MG63 (cell line): ENCODE results near the gene PXN. TPM values are rescaled to one million over a fixed set of nuclear protein-coding genes. Genes with fewer than 3 reads are reported as not detected.

ENCODE experiments used
- DNase-seq: peaks from one replicate; pipeline ENCODE4 v3.0.0-alpha.2; 2020
- H3K27me3 ChIP-seq: fragments of 250-450 bp; sonication (Bioruptor Pico); 2 replicates; pipeline ENCODE4 v1.5.1; 2020; ENCODE audit warnings: mild to moderate bottlenecking, moderate library complexity
- H3K36me3 ChIP-seq: fragments of 250-450 bp; sonication (Bioruptor Pico); 2 replicates; pipeline ENCODE4 v1.5.1; 2020; ENCODE audit warnings: mild to moderate bottlenecking, moderate library complexity
- H3K4me3 ChIP-seq: fragments of 250-450 bp; sonication (Bioruptor Pico); 2 replicates; pipeline ENCODE4 v1.5.1; 2020; ENCODE audit warnings: mild to moderate bottlenecking, moderate library complexity
- H3K9me3 ChIP-seq: fragments of 250-450 bp; sonication (Bioruptor Pico); 2 replicates; pipeline ENCODE4 v1.5.1; 2020; ENCODE audit warnings: mild to moderate bottlenecking, moderate library complexity
- total RNA-seq: library from RNA; depleted of rRNA; stranded (reverse); fragments of >200 nt; shearing (Covaris generic); gene quantifications from 2 replicates; pipeline ENCODE4 v1.2.3, GENCODE V29; 2014; ENCODE audit warnings: low replicate concordance; rRNA removed

Gene PXN
- total RNA-seq, 1 experiment from 2014 or later = 11.5 TPM

DNA sequence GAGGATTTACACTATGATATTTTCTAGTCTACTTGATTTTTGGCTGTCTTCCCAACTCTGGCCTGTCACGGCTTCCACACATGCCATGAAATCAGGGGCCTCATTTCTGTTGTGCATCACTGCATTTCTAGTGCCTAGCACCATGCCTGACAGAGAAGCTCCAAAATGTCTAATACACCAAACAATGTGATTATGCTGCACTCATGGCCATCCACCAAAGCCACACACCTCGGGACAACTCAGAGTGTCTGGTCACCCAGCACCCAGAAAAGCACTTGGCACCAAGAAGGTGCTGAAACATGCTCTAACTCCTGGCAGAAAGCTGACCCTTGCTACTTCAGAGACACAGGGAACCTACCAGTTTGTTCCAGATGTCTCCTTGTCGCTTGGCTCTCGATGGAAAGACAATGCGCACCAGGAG, 82.3 kb downstream of the PXN start:
- Histone ChIP-seq H3K36me3 (peaks cover 81% of the 10 kb centered on the region), H3K27me3 (no peaks in the 10 kb centered on the region), H3K9me3 (no peaks in the 10 kb centered on the region), H3K4me3 (no peak overlapping the region)
- DNase-seq = peak; percentile 50

DNA sequence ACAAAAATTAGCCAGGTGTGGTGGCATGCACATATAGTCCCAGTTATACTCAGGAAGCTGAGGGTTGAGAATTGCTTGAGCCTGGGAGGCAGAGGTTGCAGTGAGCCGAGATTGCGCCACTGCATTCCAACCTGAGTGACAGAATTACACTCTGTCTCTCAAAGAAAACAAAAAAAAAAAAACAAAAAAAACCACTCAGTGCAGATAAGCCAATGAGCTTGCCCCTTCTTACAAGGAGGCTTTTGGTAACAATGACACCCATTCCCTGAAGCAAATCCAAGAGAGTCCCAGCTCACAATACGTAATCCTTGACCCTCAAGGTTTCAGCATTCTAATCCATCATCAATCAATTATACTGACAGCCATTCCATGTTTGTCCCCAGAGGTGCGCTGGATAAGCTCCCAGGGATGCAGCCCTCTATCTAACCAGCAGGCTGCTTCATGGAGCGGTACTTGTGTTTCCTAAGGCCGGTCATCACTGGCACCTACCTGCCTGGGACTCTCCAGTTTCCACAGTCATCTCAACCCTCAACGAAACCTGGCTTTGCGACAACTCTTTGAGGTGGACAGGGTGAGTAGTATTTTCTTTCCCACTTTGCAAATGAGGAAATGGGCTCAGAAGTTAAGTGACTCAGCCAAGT, 83.4 kb downstream of the PXN start:
- no peaks in the 10 kb centered on the region for H3K27me3 ChIP-seq

DNA sequence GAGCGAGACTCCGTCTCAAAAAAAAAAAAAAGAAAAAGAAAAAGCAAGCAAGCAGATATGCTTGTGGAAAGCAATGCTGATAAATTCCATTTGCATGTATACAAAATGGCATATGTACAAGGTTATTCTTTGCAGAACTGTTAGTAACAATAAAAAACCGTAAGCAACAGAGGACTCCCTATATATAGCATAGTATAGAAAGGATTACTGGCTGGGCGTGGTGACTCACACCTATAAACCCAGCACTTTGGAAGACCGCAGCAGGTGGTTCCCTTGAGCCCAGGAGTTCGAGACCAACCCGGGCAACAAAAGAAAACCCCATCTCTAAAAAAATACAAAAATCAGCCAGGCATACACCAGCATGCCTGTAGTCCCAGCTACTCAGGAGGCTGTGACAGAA, 84.6 kb downstream of the PXN start:
- Histone ChIP-seq H3K9me3 (no peaks in the 10 kb centered on the region), H3K4me3 (no peak overlapping the region), H3K36me3 (peaks cover 84% of the 10 kb centered on the region), H3K27me3 (no peaks in the 10 kb centered on the region)
- DNase-seq = no peak

More for the DNA sequence above, 83.4 kb downstream of the PXN start:
- DNase-seq = peak; percentile 81
- H3K4me3 ChIP-seq = no peak overlapping the region
- H3K36me3 ChIP-seq = peaks cover 82% of the 10 kb centered on the region
- no peaks in the 10 kb centered on the region for H3K9me3 ChIP-seq

DNA sequence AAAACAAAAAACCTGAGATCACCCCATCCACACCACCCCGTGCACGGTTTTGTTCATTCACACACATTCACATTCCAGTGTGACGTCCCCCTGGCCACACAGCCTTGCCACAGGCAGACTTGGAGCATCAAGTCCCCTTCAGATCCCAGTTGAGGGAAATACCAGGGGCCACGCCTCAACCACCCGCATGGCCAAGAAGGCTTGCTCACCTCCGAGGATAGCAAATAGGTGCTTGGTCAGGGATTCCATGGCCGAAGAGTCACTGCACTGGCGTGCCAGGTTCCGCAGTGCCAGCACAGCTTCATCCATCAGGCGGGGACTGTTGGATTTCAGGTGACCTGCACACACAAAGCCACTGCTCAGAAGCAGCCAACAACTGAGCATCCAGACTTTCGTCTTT, 90.0 kb downstream of the PXN start:
- no peaks in the 10 kb centered on the region for H3K9me3 ChIP-seq
- H3K36me3 ChIP-seq = peaks cover 81% of the 10 kb centered on the region
- H3K4me3 ChIP-seq = no peak overlapping the region
- DNase-seq = no peak
- H3K27me3 ChIP-seq = no peaks in the 10 kb centered on the region

DNA sequence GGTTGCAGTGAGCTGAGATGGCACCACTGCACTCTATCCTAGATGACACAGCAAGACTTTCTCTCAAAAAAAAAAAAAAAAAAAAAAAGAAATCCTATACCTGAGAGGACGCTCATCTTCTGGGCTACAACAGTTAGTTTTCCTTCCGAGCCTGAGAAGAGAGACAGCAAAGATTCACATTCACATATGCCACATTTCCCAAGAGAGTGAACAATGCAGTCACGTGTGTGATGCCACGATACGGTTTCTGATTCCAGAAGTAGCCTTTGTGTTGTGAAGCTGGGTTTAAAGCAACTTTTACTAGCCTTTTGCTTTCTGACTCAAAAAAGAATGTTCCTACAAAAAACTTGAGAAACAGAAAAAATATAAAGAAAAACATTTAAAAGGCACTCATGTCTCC, 90.5 kb downstream of the PXN start:
- Histone ChIP-seq H3K9me3 (no peaks in the 10 kb centered on the region), H3K36me3 (peaks cover 81% of the 10 kb centered on the region), H3K4me3 (no peak overlapping the region), H3K27me3 (no peaks in the 10 kb centered on the region)
- no peak for DNase-seq

DNA sequence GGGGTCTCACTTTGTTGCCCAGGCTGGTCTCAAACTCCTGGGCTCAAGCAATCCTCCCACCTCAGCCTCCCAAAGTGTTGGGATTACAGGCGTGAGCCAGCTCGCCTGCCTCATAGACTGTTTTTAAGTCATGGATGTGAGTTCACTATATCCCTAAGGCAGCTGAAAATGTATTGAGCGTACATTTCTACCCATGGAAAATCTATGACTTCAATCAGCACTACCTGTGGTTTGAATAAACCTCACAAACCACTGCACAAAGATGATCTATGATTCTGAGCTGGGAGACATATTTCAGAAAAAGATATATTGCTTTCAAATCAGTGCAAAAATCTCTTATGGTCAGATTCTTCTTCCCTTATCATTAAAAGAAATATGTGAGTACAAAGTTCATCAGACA, 93.5 kb downstream of the PXN start:
- peaks cover 78% of the 10 kb centered on the region for H3K36me3 ChIP-seq
- DNase-seq = no peak

DNA sequence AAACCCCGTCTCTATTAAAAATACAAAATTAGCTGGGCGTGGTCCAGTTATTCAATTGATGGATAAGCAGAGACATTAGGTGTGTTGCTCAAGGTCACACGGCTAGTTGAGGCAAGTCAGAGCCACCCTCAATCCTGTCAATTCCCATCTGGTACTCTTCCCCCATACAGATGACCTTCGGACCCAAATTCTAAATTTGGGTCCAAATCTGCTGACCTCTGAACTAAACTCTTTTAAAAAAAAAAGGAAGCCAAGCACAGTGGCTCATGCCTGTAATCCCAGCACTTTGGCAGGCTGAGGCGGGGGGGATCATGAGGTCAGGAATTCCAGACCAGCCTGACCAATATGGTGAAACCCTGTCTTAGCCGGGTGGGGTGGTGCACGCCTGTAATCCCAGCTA, 94.9 kb downstream of the PXN start:
- Histone ChIP-seq H3K4me3 (no peak overlapping the region), H3K36me3 (peaks cover 68% of the 10 kb centered on the region), H3K9me3 (no peaks in the 10 kb centered on the region), H3K27me3 (no peaks in the 10 kb centered on the region)
- DNase-seq = no peak

More for the DNA sequence above, 93.5 kb downstream of the PXN start:
- Histone ChIP-seq H3K9me3 (no peaks in the 10 kb centered on the region), H3K27me3 (no peaks in the 10 kb centered on the region), H3K4me3 (no peak overlapping the region)

DNA sequence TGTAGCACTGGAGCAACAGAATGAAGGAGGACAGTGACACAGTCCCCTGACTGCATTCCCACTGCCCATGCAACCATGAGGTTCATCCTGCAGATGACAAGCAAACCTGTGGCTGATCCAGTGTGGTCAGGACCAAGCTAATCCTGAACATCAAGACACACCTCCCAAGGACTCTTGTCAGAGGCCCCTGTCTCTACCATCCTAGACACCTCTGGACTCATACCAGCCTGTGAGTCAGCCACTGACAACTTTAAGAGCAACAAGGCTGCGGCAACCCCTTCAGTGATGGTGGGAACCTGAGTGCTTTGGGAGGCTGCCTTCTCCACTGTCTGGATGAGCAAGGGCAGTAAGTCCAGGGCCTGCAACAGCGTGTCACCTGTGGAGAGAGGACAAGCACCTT, 95.6 kb downstream of the PXN start:
- Histone ChIP-seq H3K4me3 (no peak overlapping the region), H3K27me3 (no peaks in the 10 kb centered on the region), H3K9me3 (no peaks in the 10 kb centered on the region), H3K36me3 (peaks cover 65% of the 10 kb centered on the region)
- DNase-seq = no peak

DNA sequence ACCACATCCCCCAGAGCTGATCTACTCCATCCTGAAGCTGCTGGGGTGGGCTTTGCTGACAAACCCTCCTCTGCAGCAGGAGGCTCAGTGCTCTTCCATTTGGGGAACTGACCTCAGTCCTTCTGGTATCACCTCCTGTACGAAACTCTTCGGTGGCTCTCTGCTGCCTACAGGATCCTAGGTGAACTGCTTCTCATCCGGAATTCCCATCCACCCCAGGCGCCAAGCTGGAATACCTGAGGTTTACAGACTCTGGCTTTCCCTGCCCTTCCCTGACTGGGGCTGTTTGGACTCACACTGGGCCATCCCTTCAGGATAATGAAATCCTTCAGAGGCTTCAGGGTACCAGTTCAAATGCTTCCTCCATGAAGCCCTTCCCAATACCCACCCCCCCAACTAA, 97.2 kb downstream of the PXN start:
- H3K4me3 ChIP-seq = no peak overlapping the region
- no peaks in the 10 kb centered on the region for H3K27me3 ChIP-seq
- H3K9me3 ChIP-seq = no peaks in the 10 kb centered on the region
- H3K36me3 ChIP-seq = peaks cover 66% of the 10 kb centered on the region
- DNase-seq = no peak

DNA sequence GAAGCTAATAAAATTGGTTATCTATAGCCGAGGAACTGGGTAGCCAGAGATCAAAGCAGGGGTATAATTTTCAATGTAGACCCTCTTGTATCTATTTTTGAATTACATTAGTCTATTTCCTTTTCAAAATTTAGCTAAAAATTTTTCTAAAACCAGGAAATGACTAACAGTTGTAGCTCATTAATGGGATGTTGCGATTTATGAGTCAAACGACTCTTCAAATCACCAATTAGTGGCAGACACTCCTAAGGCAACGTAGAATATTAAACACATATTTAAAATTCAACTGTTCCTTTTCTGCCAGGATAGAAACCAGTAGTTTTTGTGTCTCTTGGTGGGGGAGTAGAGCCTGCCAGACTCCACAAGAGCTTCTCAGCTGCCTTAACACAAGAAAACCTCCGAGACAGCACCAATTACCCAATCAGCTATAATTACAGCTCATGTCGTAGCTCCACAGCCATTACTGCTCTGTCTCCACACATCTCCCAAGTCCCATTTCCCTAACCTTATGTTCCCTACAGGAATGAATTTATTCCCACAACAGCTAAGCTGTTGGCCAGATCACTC, 97.9 kb downstream of the PXN start:
- DNase-seq = no peak
- Histone ChIP-seq H3K4me3 (no peak overlapping the region), H3K27me3 (no peaks in the 10 kb centered on the region), H3K36me3 (peaks cover 68% of the 10 kb centered on the region), H3K9me3 (no peaks in the 10 kb centered on the region)

DNA sequence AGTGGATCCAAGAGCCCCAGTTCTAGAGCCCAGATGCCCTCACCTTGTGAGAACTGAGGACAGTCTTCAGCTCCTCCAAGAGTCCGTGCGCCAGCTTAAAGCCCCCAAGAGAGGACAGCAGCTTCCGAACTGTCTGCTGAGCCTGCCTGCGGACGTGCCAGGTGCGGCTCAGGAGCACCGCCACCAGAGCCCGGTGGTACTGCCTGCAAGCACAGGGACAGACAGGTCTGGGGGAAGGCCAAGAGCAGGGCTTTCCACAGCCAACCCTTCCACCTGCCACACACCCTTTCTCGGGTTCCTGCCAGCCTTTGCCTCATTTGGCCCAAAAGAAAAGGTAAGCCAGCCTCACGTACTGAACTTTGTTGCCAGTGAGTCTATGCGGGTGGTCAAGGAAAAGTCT, 101.2 kb downstream of the PXN start:
- peaks cover 72% of the 10 kb centered on the region for H3K36me3 ChIP-seq
- DNase-seq = no peak
- H3K9me3 ChIP-seq = no peaks in the 10 kb centered on the region
- no peak overlapping the region for H3K4me3 ChIP-seq
- H3K27me3 ChIP-seq = no peaks in the 10 kb centered on the region

DNA sequence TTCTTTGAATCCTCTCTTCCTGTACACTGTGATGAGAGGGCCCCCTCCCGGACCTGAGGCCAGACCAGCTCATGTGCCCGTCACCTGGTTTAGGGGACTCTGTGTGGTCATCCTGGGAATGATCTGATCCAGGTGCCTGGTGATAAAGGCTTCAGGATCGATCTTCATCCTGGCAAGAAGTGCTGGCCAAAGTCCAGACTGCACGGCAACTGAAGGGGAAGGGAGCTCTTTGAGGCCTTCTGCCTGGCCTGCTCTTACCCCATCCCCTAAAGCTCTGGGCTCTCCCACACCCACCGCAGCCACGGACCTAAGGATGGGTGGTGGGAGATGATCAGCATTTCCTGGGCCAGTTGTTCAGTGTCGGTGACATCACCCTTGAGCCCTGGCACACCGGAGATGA, 102.8 kb downstream of the PXN start:
- no peak for DNase-seq
- Histone ChIP-seq H3K36me3 (peaks cover 74% of the 10 kb centered on the region), H3K9me3 (no peaks in the 10 kb centered on the region), H3K27me3 (no peaks in the 10 kb centered on the region), H3K4me3 (no peak overlapping the region)

DNA sequence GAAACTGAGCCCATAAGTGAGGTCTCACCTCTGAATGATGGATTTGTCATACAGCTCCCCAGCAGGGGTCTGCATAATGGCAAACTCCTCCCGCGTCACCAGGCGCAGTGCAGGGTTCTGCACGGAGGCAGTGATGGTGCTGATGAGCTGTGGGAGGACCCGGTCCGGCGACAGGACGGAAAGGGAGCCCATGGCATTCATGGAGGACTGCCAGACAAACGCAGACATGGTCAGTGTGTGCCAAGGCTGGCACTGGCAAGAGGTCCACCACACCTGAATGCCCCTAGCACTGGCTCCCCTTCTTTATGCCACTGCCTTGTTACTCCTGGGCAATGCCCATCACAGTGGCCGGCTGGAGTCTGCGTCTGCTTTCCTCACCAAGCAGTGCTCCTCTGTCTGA, 103.7 kb downstream of the PXN start:
- Histone ChIP-seq H3K36me3 (peaks cover 78% of the 10 kb centered on the region), H3K4me3 (no peak overlapping the region), H3K9me3 (no peaks in the 10 kb centered on the region), H3K27me3 (no peaks in the 10 kb centered on the region)
- no peak for DNase-seq

Other genes starting within 250 kb of the PXN start
- gene RAB35, start 149.0 kb downstream of the PXN start, total RNA-seq = 53.3 and 57.1 TPM in 2 replicates
- 39.6 and 76.8 TPM in 2 replicates for gene GCN1, start 71.0 kb downstream of the PXN start, total RNA-seq
- 5,975 and 7,875 TPM in 2 replicates for gene RPLP0, start 64.6 kb downstream of the PXN start, total RNA-seq
- not detected in 2 replicates for gene RNU4-2, start 26.2 kb upstream of the PXN start, total RNA-seq
- not detected in 2 replicates for gene RNU4-1, start 27.5 kb upstream of the PXN start, total RNA-seq
- gene SIRT4, start 36.6 kb upstream of the PXN start, total RNA-seq = 0.33 TPM in 1 of 2 replicates, not detected in the other
- gene PLA2G1B, start 62.0 kb upstream of the PXN start, total RNA-seq = not detected in 2 replicates
- gene MSI1, start 103.4 kb upstream of the PXN start, total RNA-seq = not detected in 2 replicates
- 359 and 816 TPM in 2 replicates for gene COX6A1, start 172.4 kb upstream of the PXN start, total RNA-seq
- 40.3 and 41.4 TPM in 2 replicates for gene TRIAP1, start 180.7 kb upstream of the PXN start, total RNA-seq
- gene GATC, start 180.7 kb upstream of the PXN start, total RNA-seq = 14.8 and 15.5 TPM in 2 replicates
- gene SRSF9, start 204.0 kb upstream of the PXN start, total RNA-seq = 332 and 366 TPM in 2 replicates
- 472 and 685 TPM in 2 replicates for gene DYNLL1, start 230.4 kb upstream of the PXN start, total RNA-seq